GM18519 (cell line): ENCODE data around the gene MEG3.

Experiments
- ATAC-seq: cut with Tn5 transposase; IDR thresholded peaks from one replicate; pipeline ENCODE4 v1.9.1; 2021; ENCODE audit warnings: mild to moderate bottlenecking, moderate library complexity; ENCODE audit not compliant: unreplicated experiment, low FRiP score

MEG3 gene

GRCh38 chr14:100828031-100828769 lies 2.3 kb downstream of the MEG3 start:
- ATAC-seq, result no peak

DNA sequence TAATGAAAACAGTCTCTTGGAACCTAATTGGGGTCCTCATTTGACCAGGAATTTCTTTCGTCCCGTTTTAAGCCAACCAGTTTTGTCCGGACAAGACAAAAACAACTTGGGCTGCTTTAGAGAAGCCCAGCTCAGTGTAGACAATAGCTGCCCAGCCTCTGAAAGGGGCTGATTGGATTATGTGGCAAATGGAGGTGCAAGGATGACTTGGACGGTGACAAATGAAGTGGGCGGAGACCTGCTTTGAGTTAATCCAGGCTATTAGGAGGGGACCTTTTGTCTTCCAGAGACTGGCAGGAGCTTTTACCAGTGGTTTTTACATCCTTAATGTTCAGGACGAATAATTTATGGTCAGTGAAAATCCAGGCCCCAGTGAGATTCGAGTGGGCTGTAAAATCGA lies 4.8 kb downstream of the MEG3 start:
- ATAC-seq, result no peak

DNA sequence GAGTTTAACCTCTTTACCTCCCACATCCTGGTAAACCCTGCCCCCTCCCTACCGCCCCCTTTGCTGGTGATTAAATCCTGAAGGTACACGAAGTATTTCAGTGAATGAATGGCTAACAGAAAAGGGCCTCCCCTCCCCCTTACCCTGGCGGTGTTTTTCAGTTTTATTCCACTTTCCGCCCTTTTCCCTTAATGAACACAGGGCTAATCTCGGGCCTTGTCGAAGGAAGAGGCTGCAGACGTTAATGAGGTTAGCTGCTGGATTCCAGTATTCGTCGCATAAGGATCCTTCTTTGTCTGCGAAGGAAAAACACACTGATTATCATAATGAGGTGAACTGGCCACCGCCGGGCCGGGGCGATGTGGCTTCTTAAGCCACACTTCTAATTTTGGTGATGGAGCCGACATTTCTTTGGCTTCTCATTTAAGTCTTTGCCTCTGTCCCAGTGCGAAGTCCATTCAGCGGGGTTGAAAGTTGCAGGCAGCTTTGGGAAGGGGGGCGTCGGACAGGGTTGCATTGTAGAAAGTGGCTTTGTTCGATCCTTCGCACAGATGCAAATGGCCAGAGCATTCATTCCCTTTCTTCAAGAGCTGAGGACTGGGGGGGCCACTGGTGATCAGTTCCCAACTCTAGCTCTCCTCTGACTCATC lies 6.5 kb downstream of the MEG3 start:
- no peak for ATAC-seq

GRCh38 chr14:100834082-100834793 lies 8.3 kb downstream of the MEG3 start:
- no peak for ATAC-seq

GRCh38 chr14:100834794-100835547 lies 9.1 kb downstream of the MEG3 start:
- no peak for ATAC-seq

GRCh38 chr14:100835548-100836310 lies 9.8 kb downstream of the MEG3 start:
- ATAC-seq, result no peak

GRCh38 chr14:100836311-100836805 lies 10.4 kb downstream of the MEG3 start:
- no peak for ATAC-seq

- no peak for ATAC-seq
Measured at GRCh38 chr14:100836941-100837804, 11.3 kb downstream of the MEG3 start.

DNA sequence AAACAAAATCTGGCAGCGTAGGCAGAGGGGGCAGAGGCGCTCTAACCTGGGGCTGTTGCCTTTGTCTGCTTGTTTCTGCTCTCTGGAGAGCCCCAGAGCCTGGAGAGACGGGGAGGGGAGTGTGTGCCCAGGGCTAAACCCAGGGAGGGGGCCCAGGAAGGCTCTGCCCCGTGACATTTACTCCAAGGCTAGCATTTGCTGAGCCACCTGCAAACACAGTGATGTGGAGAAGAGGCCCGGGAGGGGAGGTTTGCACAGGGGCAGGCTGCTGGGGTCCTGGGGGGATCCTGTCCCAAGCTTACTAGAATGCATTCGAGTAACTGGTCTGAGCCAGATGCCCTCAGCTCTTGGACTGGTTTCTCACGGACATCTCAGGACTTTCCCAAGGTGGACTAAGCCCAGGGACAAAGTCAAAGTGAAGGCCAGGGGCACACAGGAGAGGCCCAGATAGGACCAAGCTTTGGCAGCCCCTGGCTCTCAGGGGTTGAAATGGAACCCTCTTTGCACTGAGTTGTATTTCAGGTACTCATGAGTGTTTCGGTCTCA lies 12.0 kb downstream of the MEG3 start:
- ATAC-seq, result no peak

DNA sequence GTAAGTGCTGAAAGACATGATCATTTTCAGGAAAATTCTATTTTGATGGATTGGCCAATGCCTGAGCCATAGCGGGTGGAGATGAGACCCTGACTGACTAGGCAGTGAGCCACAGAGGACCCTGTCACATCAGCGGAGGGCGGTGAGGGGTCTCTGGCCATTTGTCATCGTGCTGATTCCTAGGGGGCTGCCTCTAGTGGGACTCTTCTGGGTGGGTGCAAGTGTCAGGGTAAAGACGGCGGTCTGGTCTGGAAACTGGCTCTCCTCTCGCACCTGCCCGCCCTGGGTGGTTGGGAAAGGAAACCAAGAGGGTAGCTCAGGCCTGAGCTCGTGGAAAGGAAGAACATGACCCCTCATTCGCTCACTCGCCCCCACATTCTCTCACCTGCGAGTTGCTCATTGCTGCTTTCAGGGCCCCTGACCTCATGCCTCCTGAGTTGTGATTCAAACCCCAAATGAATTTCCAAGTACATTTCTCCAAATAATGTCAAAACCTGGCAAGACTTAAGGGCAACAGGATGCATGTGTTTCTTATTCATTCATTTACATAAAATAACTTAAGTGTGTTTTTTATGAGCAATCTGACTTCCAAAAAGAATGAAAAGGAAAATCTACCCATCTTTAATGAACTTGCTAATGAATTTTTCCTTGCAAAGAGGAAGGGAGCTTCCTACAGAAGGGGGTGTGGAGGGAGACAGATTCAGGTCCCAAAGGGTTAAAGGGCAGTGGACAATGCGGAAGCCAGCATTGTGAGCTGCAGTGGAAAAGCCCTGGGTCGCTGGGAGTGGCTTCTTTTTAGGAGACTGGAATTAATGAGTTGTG lies 12.8 kb downstream of the MEG3 start:
- no peak for ATAC-seq

DNA sequence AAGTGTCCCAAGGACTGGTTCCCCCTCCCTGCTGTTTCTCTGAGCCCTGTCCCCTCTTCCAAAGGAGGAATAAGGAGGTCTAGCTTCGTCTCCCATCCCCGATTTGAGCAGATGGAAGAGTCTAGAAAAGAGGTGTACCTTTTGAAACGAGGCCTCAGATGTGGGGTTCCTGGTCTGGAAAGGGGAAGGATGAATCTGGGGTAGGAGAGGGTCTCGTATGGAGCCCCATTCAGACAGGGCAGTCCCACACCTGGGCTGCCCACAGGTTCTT lies 13.3 kb downstream of the MEG3 start:
- no peak for ATAC-seq

DNA sequence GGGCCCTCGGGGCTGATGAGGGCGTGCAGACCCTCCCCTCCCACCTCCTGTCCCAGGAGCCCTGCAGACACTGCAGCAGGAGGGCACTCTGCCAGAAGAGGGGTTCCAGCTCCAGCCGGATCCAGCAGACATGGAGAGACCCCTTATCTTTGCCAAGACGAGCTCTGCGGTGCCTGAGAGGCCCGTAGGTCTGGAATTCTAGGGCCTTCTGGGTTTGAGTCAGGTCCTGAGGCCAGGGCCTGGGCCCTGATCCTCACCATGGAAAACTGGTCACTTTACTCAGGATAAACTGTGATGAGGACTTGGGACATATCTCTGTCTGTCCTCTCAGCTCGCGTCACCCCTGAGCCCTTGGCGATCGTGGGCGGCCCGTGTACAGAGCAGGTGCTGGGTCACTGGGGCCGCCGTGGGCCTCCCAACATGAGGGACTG lies 13.8 kb downstream of the MEG3 start:
- no peak for ATAC-seq

GRCh38 chr14:100840286-100841065 lies 14.6 kb downstream of the MEG3 start:
- no peak for ATAC-seq

GRCh38 chr14:100841066-100841760 lies 15.3 kb downstream of the MEG3 start:
- ATAC-seq, result no peak

- no peak for ATAC-seq
Measured at GRCh38 chr14:100841761-100842403, 16.0 kb downstream of the MEG3 start.

- ATAC-seq, result no peak
Measured at GRCh38 chr14:100842799-100843198, 16.9 kb downstream of the MEG3 start.
